SK-N-MC (cell line): Measurements from ENCODE around the gene KCNK3.
"Not testable (repeated sequence)": the region's sequence is repeated elsewhere in the genome, so short reads cannot be mapped to it uniquely, and the experiment has no call there.

Experiments
- DNase-seq: peaks from one replicate; pipeline ENCODE4 v3.0.0-alpha.2; 2011; ENCODE audit warnings: low read depth, low spot score
- H3K27ac ChIP-seq: fragments of 200-600 bp; sonication (generic); 2 replicates; pipeline ENCODE4 v1.5.1; 2016; ENCODE audit warnings: mixed run types
- H3K36me3 ChIP-seq: fragments of 200-600 bp; sonication (generic); 2 replicates; pipeline ENCODE4 v1.6.1; 2017; ENCODE audit warnings: antibody characterized with exemption, low read length, mixed read lengths; ENCODE audit not compliant: insufficient read depth
- H3K4me3 ChIP-seq: fragments of 200-600 bp; sonication (generic); 2 replicates; pipeline ENCODE4 v1.5.1; 2016
- H3K9ac ChIP-seq: fragments of 200-600 bp; sonication (generic); 2 replicates; pipeline ENCODE4 v1.8.0; 2017; ENCODE audit warnings: mixed run types, mixed read lengths; ENCODE audit not compliant: insufficient read length
- H3K9me3 ChIP-seq: fragments of 200-600 bp; sonication (generic); 2 replicates; pipeline ENCODE4 v1.6.1; 2017; ENCODE audit warnings: low read depth, mild to moderate bottlenecking, antibody characterized with exemption, low read length, moderate library complexity, mixed read lengths
- EZH2 ChIP-seq: fragments of 200-600 bp; sonication (generic); IDR thresholded peaks from one replicate; pipeline ENCODE4 v1.6.1; 2017; ENCODE audit warnings: antibody characterized with exemption
- FOXP2 ChIP-seq: optimal IDR thresholded peaks from 2 replicates; pipeline ENCODE3; 2011; ENCODE audit warnings: mild to moderate bottlenecking, moderate library complexity; ENCODE audit not compliant: insufficient read depth; ENCODE audit errors: extremely low read length, control extremely low read depth
- POLR2AphosphoS5 ChIP-seq: IDR thresholded peaks from 2 replicates; pipeline ENCODE4 v1.6.1; 2012; ENCODE audit warnings: mild to moderate bottlenecking, low read depth, low read length, borderline replicate concordance

KCNK3 gene

DNA sequence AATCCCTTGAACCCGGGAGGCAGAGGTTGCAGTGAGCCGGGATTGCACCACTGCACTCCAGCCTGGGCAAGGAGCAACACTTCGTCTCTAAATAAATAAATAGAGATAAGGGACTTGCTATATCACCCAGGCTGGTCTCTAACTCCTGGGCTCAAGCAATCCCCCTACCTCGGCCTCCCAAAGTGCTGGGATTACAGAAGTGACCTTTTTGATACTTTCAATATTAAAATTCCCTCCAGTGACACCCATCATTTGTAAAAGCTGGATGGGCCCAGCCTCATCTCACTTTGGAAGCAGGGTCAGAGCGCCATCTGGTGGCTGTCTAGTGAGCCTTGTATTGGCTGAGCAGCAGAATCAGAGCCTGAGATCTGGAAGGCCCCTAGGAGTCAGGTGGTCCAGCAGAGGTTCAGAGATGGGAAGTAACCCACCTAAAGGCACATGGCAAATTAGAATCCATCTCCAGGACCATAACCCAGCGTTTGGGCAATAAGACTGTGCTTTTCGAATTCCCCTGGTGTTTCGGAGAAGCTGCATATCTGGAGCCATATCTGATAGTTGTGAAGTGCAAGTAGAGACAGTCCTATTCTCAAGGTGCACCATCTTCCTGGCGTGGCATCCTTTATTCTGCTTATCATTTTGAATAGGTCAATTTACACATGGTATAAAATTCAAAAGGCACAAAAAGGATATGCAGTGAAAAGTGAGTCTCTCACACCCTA is 53.2 kb downstream of the KCNK3 start:
- H3K9ac ChIP-seq: no peak overlapping the region
- no peak for TF ChIP-seq FOXP2
- TF ChIP-seq POLR2AphosphoS5: no peak
- no peak for TF ChIP-seq EZH2

DNA sequence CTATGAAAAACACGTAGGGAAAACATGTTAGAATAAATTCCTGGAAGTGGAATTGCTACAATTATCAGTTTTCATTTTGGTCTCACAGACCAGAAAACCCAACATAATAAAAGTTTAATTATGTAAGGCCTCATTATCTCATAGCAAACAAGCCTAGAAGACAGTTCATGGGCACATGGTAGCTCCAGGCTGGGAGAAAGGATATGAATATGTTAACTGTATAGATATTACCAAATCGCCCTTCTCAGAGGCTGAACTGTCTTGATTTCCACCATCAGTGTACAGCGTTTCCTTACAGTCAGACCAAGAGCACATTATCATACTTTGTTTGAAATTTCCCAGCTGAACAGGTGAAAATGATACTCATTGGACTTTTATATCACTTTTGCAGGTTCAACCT is 54.4 kb downstream of the KCNK3 start:
- no peaks in the 10 kb centered on the region for H3K36me3 ChIP-seq
- no peak overlapping the region for H3K4me3 ChIP-seq
- TF ChIP-seq EZH2 (no peak), POLR2AphosphoS5 (no peak), FOXP2 (no peak)
- H3K9me3 ChIP-seq: no peaks in the 10 kb centered on the region
- no peak for DNase-seq
- no peak overlapping the region for H3K9ac ChIP-seq
- H3K27ac ChIP-seq: no peak overlapping the region

More for the DNA sequence above, 53.2 kb downstream of the KCNK3 start:
- H3K27ac ChIP-seq: no peak overlapping the region
- H3K9me3 ChIP-seq: no peaks in the 10 kb centered on the region
- DNase-seq: peak; percentile 60
- H3K4me3 ChIP-seq: no peak overlapping the region
- H3K36me3 ChIP-seq: no peaks in the 10 kb centered on the region

DNA sequence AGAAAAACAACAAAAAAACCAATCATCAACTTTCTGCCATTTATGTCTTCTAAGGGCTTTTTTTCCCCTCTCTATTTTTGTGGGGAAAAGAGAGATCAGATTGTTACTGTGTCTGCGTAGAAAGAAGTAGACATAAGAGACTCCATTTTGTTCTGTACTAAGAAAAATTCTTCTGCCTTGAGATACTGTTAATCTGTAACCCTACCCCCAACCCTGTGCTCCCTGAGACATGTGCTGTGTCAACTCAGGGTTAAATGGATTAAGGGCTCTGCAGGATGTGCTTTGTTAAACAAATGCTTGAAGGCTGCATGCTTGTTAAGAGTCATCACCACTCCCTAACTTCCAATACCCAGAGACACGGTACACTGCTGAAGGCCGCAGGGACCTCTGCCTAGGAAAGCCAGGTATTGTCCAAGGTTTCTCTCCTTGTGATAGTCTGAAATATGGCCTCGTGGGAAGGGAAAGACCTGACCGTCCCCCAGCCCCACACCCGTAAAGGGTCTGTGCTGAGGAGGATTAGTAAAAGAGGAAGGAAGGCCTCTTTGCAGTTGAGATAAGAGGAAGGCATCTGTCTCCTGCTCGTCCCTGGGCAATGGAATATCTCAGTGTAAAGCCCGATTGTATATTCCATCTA is 57.4 kb downstream of the KCNK3 start:
- not testable (repeated sequence) for H3K36me3 ChIP-seq, H3K27ac ChIP-seq, H3K4me3 ChIP-seq, H3K9ac ChIP-seq, H3K9me3 ChIP-seq, DNase-seq

DNA sequence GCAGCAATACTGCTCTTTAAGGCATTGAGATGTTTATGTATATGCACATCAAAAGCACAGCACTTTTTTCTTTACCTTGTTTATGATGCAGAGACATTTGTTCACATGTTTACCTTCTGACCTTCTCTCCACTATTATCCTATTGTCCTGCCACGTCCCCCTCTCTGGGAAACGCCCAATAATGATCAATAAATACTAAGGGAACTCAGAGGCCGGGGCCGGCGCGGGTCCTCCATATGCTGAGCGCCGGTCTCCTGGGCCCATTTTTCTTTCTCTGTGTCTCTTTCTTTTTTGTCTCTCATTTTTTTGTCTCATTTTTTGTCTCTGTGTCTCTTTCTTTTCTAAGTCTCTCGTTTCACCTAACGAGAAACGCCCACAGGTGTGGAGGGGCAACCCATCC is 57.9 kb downstream of the KCNK3 start:
- not testable (repeated sequence) for DNase-seq, H3K9me3 ChIP-seq, H3K27ac ChIP-seq, H3K9ac ChIP-seq, H3K4me3 ChIP-seq, H3K36me3 ChIP-seq

DNA sequence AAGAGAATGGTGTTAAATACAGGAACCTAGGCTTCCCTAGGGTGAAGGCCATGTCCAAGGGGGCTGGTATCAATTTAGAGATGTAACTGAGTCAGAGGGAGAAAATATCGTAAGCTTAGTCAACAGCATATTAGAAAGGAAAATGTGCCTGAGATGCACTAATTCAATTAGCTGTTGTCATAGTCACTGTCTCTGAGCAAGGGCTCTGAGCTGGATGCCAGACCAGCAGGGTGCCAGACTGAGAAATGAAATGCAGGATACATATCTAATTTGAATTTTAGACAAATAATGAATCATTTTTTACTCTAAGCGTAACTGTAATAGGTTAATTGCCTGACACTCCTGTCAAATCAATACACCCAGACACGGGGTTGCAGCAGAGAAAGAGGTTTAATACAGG is 60.1 kb downstream of the KCNK3 start:
- peak overlapping the region; percentile 55; the same call in 1 of the 2 replicates for H3K27ac ChIP-seq

DNA sequence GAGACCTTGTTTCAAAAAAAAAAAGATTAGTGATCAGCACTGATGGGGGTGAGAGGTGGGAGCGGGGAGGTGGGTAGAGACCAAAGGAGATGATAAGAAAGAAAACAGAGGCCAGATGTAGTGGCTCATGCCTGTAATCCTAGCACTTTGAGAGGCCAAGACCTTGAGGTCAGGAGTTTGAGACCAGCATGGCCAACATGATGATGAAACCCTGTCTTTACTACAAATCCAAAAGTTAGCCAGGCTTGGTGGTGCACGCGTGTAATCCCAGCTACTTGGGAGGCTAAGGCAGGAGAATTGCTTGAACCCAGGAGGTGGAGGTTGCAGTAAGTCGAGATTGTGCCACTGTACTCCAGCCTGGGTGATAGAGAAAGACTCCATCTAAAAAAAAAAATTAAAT is 62.0 kb downstream of the KCNK3 start:
- no peak overlapping the region for H3K4me3 ChIP-seq
- TF ChIP-seq EZH2 (no peak), FOXP2 (no peak), POLR2AphosphoS5 (no peak)
- no peak overlapping the region for H3K27ac ChIP-seq
- H3K9ac ChIP-seq: no peak overlapping the region
- no peak for DNase-seq
- no peaks in the 10 kb centered on the region for H3K9me3 ChIP-seq
- H3K36me3 ChIP-seq: no peaks in the 10 kb centered on the region

More for the DNA sequence above, 60.1 kb downstream of the KCNK3 start:
- H3K4me3 ChIP-seq: peak overlapping the region; percentile 12
- no peak overlapping the region for H3K9ac ChIP-seq
- no peaks in the 10 kb centered on the region for H3K9me3 ChIP-seq
- DNase-seq: peak; percentile 60
- no peaks in the 10 kb centered on the region for H3K36me3 ChIP-seq
- TF ChIP-seq FOXP2 (no peak), POLR2AphosphoS5 (no peak)

DNA sequence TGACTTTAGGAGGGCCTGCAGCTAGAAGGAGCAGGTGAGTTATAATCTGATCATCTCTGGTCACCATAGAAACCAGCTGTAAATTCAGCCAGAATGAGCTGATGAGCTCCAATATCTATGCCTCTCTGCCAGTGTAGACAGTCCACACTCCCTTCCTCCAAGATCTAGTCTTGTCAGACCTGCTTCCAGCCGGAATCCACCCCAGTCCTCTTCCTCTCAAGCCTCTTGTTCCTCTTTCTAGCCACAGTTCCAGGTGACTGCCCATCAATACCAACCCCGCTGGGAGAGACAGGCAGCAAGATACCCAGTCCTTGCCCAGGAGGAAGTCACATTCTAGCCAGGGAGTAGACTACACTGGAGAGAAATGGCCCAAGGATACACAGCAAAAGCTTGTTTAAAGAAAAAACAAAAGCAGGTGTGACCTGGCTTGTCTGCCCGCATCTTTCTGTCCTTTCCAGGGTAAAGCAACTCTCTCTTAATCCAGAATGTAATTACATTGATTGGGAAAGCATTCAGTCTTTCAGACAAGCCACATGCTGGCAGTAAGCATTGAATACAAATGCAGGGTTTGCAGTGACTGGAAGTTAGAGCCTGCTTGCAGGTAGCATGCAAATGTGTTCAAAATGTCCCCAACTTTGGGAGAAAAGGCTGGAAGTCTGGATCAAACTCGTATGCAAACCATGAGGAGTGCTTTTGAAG is 62.6 kb downstream of the KCNK3 start:
- DNase-seq: no peak
- TF ChIP-seq EZH2 (no peak), FOXP2 (no peak), POLR2AphosphoS5 (no peak)
- Histone ChIP-seq H3K9me3 (no peaks in the 10 kb centered on the region), H3K36me3 (no peaks in the 10 kb centered on the region), H3K9ac (no peak overlapping the region), H3K4me3 (no peak overlapping the region), H3K27ac (no peak overlapping the region)

DNA sequence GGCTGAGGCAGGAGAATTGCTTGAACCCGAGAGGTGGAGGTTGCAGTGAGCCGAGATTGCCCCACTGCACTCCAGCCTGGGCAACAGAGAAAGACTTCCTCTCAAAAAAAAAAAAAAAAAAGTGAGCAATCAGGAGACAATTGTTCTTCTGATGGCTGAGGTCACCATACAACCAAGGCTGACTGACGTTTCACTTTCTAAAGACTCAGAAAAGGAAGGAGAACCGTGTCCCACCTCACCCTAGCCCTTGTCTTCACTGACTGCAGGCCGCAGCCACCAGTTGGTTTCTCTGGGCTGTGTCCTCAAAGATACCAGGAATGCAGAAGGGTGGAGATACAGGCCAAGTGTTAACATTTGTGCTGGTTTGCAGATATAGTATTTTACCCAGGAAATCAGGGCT is 63.8 kb downstream of the KCNK3 start:
- Histone ChIP-seq H3K27ac (no peak overlapping the region), H3K36me3 (no peaks in the 10 kb centered on the region), H3K4me3 (no peak overlapping the region), H3K9ac (no peak overlapping the region), H3K9me3 (no peaks in the 10 kb centered on the region)
- no peak for DNase-seq
- no peak for TF ChIP-seq EZH2
- no peak for TF ChIP-seq FOXP2
- TF ChIP-seq POLR2AphosphoS5: no peak
